ENCODE results near the gene OSGEP. TPM values are rescaled to one million over a fixed set of nuclear protein-coding genes. Genes with fewer than 3 reads are reported as not detected.

The OSGEP gene
- total RNA-seq, 5 donors from 2014 or later (not counting 1 experiment from before 2014, with no cell fraction given) = 56.4 to 80.2 (median 61.5) TPM

- peaks cover 28 to 31% (median 30%) of the 10 kb centered on the region in 3 donors for H3K4me1 Mint-ChIP-seq
- DNase-seq = peak in 6 of 35 experiments; percentile 5 to 34 (median 18)
- Histone ChIP-seq H3K36me3 (ENCODE audit: control insufficient read depth in 2 of 2, extremely low read depth in 1 of 2, insufficient read depth in 1 of 2, low read length in 1 of 2) (no peaks in the 10 kb centered on the region), H3K27me3 (replicated peaks in 1 of 2; ENCODE audit: control insufficient read depth in 2 of 2, extremely low read depth in 1 of 2, insufficient read depth in 2 of 2, low read length in 1 of 2) (no peaks in the 10 kb centered on the region), H3K4me1 (ENCODE audit: control insufficient read depth in 1 of 2, extremely low read depth in 1 of 2, insufficient read depth in 2 of 2, low read length in 2 of 2) (peaks cover 18 to 32% of the 10 kb centered on the region in 2 experiments), H3K4me3 (ENCODE audit: control insufficient read depth in 1 of 2, extremely low read depth in 1 of 2, low read length in 1 of 2) (no peak overlapping the region), H3K9me3 (no peaks in the 10 kb centered on the region), H3K27ac (ENCODE audit: low read length) (no peak overlapping the region)
- ATAC-seq (replicated peaks in 1 of 4) = peak; percentile 55 to 86 (median 64)
- H3K36me3 Mint-ChIP-seq = no peaks in the 10 kb centered on the region
- H3K9me3 Mint-ChIP-seq = no peaks in the 10 kb centered on the region
- no peaks in the 10 kb centered on the region for H3K27me3 Mint-ChIP-seq
- H3K4me3 Mint-ChIP-seq = peak overlapping the region in 1 of 3 donors; percentile 52
- peak overlapping the region in 1 of 2 donors; percentile 87 for H3K27ac Mint-ChIP-seq
- ChIA-PET CTCF (no interaction called here), POLR2A (interaction anchor here in 1 of 2 donors (0.5 kb wide), 1 partner anchor 224 kb away, joined by 3 read pairs; no protein-coding TSS in a partner anchor)
- 77% methylated on average over 20 of the region's 30 CpGs for WGBS (ENCODE audit: insufficient coverage)
Observed at GRCh38 chr14:20429801-20430669, 24.6 kb downstream of the OSGEP start.

- H3K27ac ChIP-seq (ENCODE audit: low read length) = no peak overlapping the region
- H3K27me3 ChIP-seq (replicated peaks in 1 of 2; ENCODE audit: control insufficient read depth in 2 of 2, extremely low read depth in 1 of 2, insufficient read depth in 2 of 2, low read length in 1 of 2) = no peaks in the 10 kb centered on the region
- CTCF ChIA-PET = no interaction called here
- POLR2A ChIA-PET = interaction anchor here (0.6 kb wide), 2 partner anchors 23 to 639 kb away, joined by 4 to 5 read pairs; no protein-coding TSS in a partner anchor
- peak overlapping the region in 1 of 3 donors; percentile 52 for H3K4me3 Mint-ChIP-seq
- H3K36me3 ChIP-seq (ENCODE audit: control insufficient read depth in 2 of 2, extremely low read depth in 1 of 2, insufficient read depth in 1 of 2, low read length in 1 of 2) = no peaks in the 10 kb centered on the region
- H3K36me3 Mint-ChIP-seq = no peaks in the 10 kb centered on the region
- H3K9me3 Mint-ChIP-seq = no peaks in the 10 kb centered on the region
- ATAC-seq (replicated peaks in 1 of 4) = no peak
- H3K9me3 ChIP-seq = no peaks in the 10 kb centered on the region
- WGBS (ENCODE audit: insufficient coverage) = no CpG with 5 or more reads among the region's 5 CpGs
- no peak for DNase-seq
- H3K4me3 ChIP-seq (ENCODE audit: control insufficient read depth in 1 of 2, extremely low read depth in 1 of 2, low read length in 1 of 2) = no peak overlapping the region
- no peaks in the 10 kb centered on the region for H3K27me3 Mint-ChIP-seq
- H3K4me1 Mint-ChIP-seq = peaks cover 28 to 31% (median 30%) of the 10 kb centered on the region in 3 donors
- H3K4me1 ChIP-seq (ENCODE audit: control insufficient read depth in 1 of 2, extremely low read depth in 1 of 2, insufficient read depth in 2 of 2, low read length in 2 of 2) = peaks cover 18 to 32% of the 10 kb centered on the region in 2 experiments
- H3K27ac Mint-ChIP-seq = peak overlapping the region; percentile 4 to 87
Observed at GRCh38 chr14:20428802-20429201, 25.8 kb downstream of the OSGEP start.

- H3K36me3 Mint-ChIP-seq = no peaks in the 10 kb centered on the region
- H3K4me1 ChIP-seq (ENCODE audit: control insufficient read depth in 1 of 2, extremely low read depth in 1 of 2, insufficient read depth in 2 of 2, low read length in 2 of 2) = peaks cover 18 to 32% of the 10 kb centered on the region in 2 experiments
- peak overlapping the region in 1 of 3 donors; percentile 52 for H3K4me3 Mint-ChIP-seq
- no peaks in the 10 kb centered on the region for H3K27me3 ChIP-seq (replicated peaks in 1 of 2; ENCODE audit: control insufficient read depth in 2 of 2, extremely low read depth in 1 of 2, insufficient read depth in 2 of 2, low read length in 1 of 2)
- ChIA-PET POLR2A (no interaction called here), CTCF (no interaction called here)
- H3K9me3 Mint-ChIP-seq = no peaks in the 10 kb centered on the region
- no peak overlapping the region for H3K4me3 ChIP-seq (ENCODE audit: control insufficient read depth in 1 of 2, extremely low read depth in 1 of 2, low read length in 1 of 2)
- H3K27ac ChIP-seq (ENCODE audit: low read length) = no peak overlapping the region
- H3K36me3 ChIP-seq (ENCODE audit: control insufficient read depth in 2 of 2, extremely low read depth in 1 of 2, insufficient read depth in 1 of 2, low read length in 1 of 2) = no peaks in the 10 kb centered on the region
- H3K9me3 ChIP-seq = no peaks in the 10 kb centered on the region
- H3K27me3 Mint-ChIP-seq = no peaks in the 10 kb centered on the region
- 61% methylated on average over 2 of the region's 5 CpGs for WGBS (ENCODE audit: insufficient coverage)
- ATAC-seq (replicated peaks in 1 of 4) = peak in 1 of 4 experiments; percentile 25
- peak overlapping the region; percentile 51 to 87 for H3K27ac Mint-ChIP-seq
- H3K4me1 Mint-ChIP-seq = peaks cover 28 to 31% (median 30%) of the 10 kb centered on the region in 3 donors
- DNase-seq = no peak
Observed at GRCh38 chr14:20428010-20428365, 26.6 kb downstream of the OSGEP start.

- H3K27ac Mint-ChIP-seq = peak overlapping the region; percentile 51 to 87
- Histone ChIP-seq H3K27me3 (replicated peaks in 1 of 2; ENCODE audit: control insufficient read depth in 2 of 2, extremely low read depth in 1 of 2, insufficient read depth in 2 of 2, low read length in 1 of 2) (no peaks in the 10 kb centered on the region), H3K4me3 (ENCODE audit: control insufficient read depth in 1 of 2, extremely low read depth in 1 of 2, low read length in 1 of 2) (no peak overlapping the region), H3K27ac (ENCODE audit: low read length) (no peak overlapping the region), H3K4me1 (ENCODE audit: control insufficient read depth in 1 of 2, extremely low read depth in 1 of 2, insufficient read depth in 2 of 2, low read length in 2 of 2) (peaks cover 18 to 32% of the 10 kb centered on the region in 2 experiments), H3K9me3 (no peaks in the 10 kb centered on the region), H3K36me3 (ENCODE audit: control insufficient read depth in 2 of 2, extremely low read depth in 1 of 2, insufficient read depth in 1 of 2, low read length in 1 of 2) (no peaks in the 10 kb centered on the region)
- H3K27me3 Mint-ChIP-seq = no peaks in the 10 kb centered on the region
- ChIA-PET CTCF (no interaction called here), POLR2A (no interaction called here)
- peaks cover 28 to 31% (median 30%) of the 10 kb centered on the region in 3 donors for H3K4me1 Mint-ChIP-seq
- H3K4me3 Mint-ChIP-seq = peak overlapping the region in 1 of 3 donors; percentile 52
- no peak for DNase-seq
- no peaks in the 10 kb centered on the region for H3K9me3 Mint-ChIP-seq
- H3K36me3 Mint-ChIP-seq = no peaks in the 10 kb centered on the region
- WGBS (ENCODE audit: insufficient coverage) = 50% methylated on average over 2 of the region's 5 CpGs
- peak in 3 of 4 experiments; percentile 31 to 52 (median 47) for ATAC-seq (replicated peaks in 1 of 4)
Observed at GRCh38 chr14:20427231-20428009, 27.2 kb downstream of the OSGEP start.

GRCh38 chr14:20424851-20425250 is 29.8 kb downstream of the OSGEP start:
- Histone ChIP-seq H3K36me3 (ENCODE audit: control insufficient read depth in 2 of 2, extremely low read depth in 1 of 2, insufficient read depth in 1 of 2, low read length in 1 of 2) (no peaks in the 10 kb centered on the region), H3K4me3 (ENCODE audit: control insufficient read depth in 1 of 2, extremely low read depth in 1 of 2, low read length in 1 of 2) (no peak overlapping the region), H3K4me1 (ENCODE audit: control insufficient read depth in 1 of 2, extremely low read depth in 1 of 2, insufficient read depth in 2 of 2, low read length in 2 of 2) (peaks cover 18 to 27% of the 10 kb centered on the region in 2 experiments), H3K27me3 (replicated peaks in 1 of 2; ENCODE audit: control insufficient read depth in 2 of 2, extremely low read depth in 1 of 2, insufficient read depth in 2 of 2, low read length in 1 of 2) (no peaks in the 10 kb centered on the region), H3K27ac (ENCODE audit: low read length) (no peak overlapping the region), H3K9me3 (no peaks in the 10 kb centered on the region)
- Mint-ChIP-seq H3K27me3 (no peaks in the 10 kb centered on the region), H3K9me3 (no peaks in the 10 kb centered on the region), H3K27ac (no peak overlapping the region), H3K36me3 (no peaks in the 10 kb centered on the region), H3K4me3 (no peak overlapping the region), H3K4me1 (peaks cover 27 to 28% (median 28%) of the 10 kb centered on the region in 3 donors)
- POLR2A ChIA-PET = no interaction called here
- DNase-seq (no peak), ATAC-seq (replicated peaks in 1 of 4) (no peak)
- WGBS (ENCODE audit: insufficient coverage) = 0% methylated on average over 1 of the region's 2 CpGs
- CTCF ChIA-PET = interaction anchor here (0.5 to 0.6 kb wide), 2 partner anchors 28 to 220 kb away, joined by 3 read pairs; no protein-coding TSS in a partner anchor

GRCh38 chr14:20422886-20423285 is 31.7 kb downstream of the OSGEP start:
- no peak overlapping the region for H3K27ac Mint-ChIP-seq
- DNase-seq (no peak), ATAC-seq (replicated peaks in 1 of 4) (no peak)
- no peaks in the 10 kb centered on the region for H3K27me3 Mint-ChIP-seq
- H3K9me3 Mint-ChIP-seq = no peaks in the 10 kb centered on the region
- H3K4me3 Mint-ChIP-seq = no peak overlapping the region
- ChIA-PET POLR2A (no interaction called here), CTCF (interaction anchor here (0.6 to 1.0 kb wide), 3 partner anchors 18 to 89 kb away, joined by 3 to 5 read pairs (median 4); no protein-coding TSS in a partner anchor)
- Histone ChIP-seq H3K4me1 (ENCODE audit: control insufficient read depth in 1 of 2, extremely low read depth in 1 of 2, insufficient read depth in 2 of 2, low read length in 2 of 2) (peaks cover 8% of the 10 kb centered on the region in 2 experiments), H3K4me3 (ENCODE audit: control insufficient read depth in 1 of 2, extremely low read depth in 1 of 2, low read length in 1 of 2) (no peak overlapping the region), H3K9me3 (no peaks in the 10 kb centered on the region), H3K27me3 (replicated peaks in 1 of 2; ENCODE audit: control insufficient read depth in 2 of 2, extremely low read depth in 1 of 2, insufficient read depth in 2 of 2, low read length in 1 of 2) (no peaks in the 10 kb centered on the region), H3K27ac (ENCODE audit: low read length) (no peak overlapping the region), H3K36me3 (ENCODE audit: control insufficient read depth in 2 of 2, extremely low read depth in 1 of 2, insufficient read depth in 1 of 2, low read length in 1 of 2) (no peaks in the 10 kb centered on the region)
- WGBS (ENCODE audit: insufficient coverage) = no CpG with 5 or more reads among the region's 2 CpGs
- peaks cover 7 to 12% (median 12%) of the 10 kb centered on the region in 3 donors for H3K4me1 Mint-ChIP-seq
- no peaks in the 10 kb centered on the region for H3K36me3 Mint-ChIP-seq
